ENCODE measurements around the gene STEAP1B.
"Not testable (repeated sequence)": the region's sequence is repeated elsewhere in the genome, so short reads cannot be mapped to it uniquely, and the experiment has no call there.

STEAP1B gene

DNA sequence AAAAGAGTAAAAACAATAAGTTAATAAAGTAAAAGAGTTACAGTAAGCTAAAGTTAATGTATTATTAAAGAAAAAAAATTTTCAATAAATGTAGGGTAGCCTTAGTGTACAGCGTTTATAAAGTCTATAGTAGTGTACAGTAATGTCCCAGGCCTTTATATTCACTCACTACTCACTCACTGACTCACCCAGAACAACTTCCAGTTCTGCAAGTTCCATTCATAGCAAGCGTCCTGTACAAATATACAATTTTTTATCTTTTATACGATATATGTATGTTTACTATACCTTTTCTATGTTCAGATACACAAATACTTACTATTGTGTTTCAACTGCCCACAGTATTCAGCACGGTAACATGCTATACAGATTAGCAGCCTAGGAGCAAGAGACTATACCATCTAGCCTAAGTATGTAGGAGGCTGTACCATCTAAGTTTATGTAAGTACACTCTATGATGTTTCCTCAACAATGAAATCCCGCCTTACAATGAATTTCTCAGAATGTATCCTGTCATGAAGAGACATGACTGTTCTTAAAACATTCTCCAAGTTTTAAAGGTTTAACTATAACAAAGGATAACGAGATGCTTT, 3.6 kb downstream of the STEAP1B start:
- not testable (repeated sequence) for DNase-seq

GRCh38 chr7:22493160-22493925, 6.6 kb downstream of the STEAP1B start:
- not testable (repeated sequence) for DNase-seq

DNA sequence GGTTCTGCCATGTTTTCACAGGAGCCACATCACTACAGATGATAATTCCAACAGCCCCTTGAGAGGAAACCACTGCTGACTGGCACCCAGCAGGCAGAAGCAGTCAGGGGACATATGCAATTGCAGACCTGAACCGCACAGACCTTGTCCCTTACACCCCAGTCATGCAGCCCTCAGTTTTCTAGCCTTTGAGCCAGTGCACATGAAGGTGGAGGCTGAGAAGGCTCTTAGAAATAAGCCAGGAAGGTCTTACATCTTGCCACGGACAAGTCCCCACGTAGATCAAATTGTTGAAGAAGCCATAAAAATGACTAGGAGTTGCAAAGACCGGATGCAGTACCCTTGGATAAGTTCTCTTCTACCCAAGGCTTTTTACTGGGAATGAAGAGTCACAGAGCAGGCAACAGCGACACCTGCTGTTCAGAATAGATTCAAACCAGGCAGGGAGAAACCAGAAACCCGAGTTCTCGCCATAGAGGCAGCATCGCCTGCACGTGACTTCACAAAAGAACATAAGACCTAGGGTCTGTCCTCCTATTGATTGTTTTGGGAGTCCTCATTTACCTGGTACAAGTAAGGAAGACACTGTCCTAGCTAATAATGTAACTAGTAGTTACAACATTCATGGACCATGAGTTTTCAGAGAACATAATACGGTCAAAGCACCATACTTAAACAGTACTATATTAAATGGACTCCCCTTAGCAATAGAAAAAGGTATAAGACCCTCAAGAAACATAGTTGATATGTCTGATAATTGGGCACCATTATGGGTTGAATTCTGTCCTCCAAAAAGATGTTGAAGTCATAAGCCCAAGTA, 11.1 kb downstream of the STEAP1B start:
- peak; percentile 51 for DNase-seq

GRCh38 chr7:22487978-22488642, 11.9 kb downstream of the STEAP1B start:
- DNase-seq = no peak

DNA sequence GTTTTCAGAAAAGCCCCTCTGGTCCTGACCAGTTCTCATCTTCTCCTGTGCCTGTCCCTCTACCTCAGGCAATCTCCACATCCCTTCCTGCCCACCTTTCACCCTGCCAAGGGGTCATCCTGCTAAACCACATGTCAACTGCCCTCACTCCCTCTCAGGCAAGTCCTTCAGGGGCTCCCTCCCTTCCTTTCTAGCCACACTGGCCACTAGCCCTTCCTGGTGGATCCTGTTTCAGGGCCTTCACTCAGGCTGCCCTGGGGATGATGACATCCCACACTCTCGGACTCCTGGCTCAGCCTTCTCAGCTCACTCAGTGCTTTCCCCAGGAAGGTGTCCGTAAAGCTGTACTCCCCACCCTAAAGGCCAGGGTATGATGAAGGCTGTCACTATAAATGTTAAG, 13.4 kb downstream of the STEAP1B start:
- no peak for DNase-seq

GRCh38 chr7:22485189-22485588, 14.8 kb downstream of the STEAP1B start:
- DNase-seq = no peak

- no peak for DNase-seq
Observed at GRCh38 chr7:22482503-22482902, 17.5 kb downstream of the STEAP1B start.

DNA sequence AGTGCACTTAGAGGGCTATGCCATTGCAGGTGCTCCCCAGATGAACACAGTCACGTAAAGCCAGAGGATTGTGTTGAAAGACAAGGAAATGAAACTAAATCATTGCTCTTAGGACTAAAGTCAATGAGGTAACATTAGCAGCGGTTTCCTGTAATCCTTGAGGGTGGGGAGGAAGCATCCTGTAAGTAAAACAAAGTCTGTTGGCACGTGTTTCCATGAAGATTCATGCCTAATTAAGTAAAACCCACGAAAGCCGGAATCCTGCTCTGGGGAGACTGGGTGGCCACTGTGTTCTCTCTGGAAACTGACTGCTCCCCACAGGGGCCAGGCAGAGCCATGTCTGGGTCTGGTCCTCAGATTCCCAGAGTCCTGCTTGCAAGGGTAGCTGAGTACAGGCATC, 18.3 kb downstream of the STEAP1B start:
- no peak for DNase-seq

GRCh38 chr7:22480523-22481075, 19.4 kb downstream of the STEAP1B start:
- no peak for DNase-seq

GRCh38 chr7:22477876-22478450, 22.0 kb downstream of the STEAP1B start:
- DNase-seq = no peak

DNA sequence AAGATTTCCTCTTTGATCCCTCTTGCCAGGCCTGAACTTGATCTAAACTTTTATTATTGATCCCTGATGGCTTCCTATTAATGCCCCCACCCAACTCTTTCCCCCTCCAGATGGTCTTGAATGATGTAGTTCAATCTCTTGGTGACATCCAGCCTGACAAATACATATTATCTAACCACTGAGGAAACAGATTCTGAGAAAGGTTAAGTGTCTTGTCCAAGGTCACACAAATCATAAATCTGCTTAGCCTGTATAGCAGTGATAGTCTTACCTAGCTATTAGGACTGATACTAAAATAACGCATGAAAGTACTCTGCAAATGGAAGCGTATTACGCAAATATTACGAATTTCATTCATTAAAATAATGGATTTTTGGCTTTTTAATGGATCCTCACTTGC, 22.7 kb downstream of the STEAP1B start:
- DNase-seq = no peak

- DNase-seq = no peak
Observed at GRCh38 chr7:22476824-22477223, 23.2 kb downstream of the STEAP1B start.

- no peak for DNase-seq
Observed at GRCh38 chr7:22474645-22475044, 25.3 kb downstream of the STEAP1B start.

DNA sequence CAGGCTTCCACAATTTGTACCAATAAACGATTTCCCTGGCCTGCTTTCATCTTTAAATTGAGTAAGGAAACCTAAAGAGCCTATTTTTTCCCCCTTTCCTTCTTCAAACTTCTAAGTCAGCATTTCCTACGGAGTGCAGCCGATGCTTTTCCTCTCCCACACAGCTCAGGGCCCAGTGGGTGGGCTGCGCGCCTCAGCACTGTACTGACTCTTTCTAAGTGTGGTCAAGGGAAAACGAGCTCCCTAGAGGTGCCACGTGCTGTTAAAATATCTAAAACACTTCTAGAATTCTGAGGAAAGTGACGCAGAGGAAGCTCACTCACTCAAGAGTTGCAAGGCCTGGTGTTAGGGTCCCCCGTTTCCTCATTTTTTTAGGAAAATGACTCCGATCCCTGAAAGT, 29.0 kb downstream of the STEAP1B start:
- no peak for DNase-seq

GRCh38 chr7:22469371-22470143, 30.4 kb downstream of the STEAP1B start:
- DNase-seq = no peak

- DNase-seq = no peak
Observed at GRCh38 chr7:22468609-22469008, 31.4 kb downstream of the STEAP1B start.

- no peak for DNase-seq
Observed at GRCh38 chr7:22464299-22464698, 35.7 kb downstream of the STEAP1B start.

DNA sequence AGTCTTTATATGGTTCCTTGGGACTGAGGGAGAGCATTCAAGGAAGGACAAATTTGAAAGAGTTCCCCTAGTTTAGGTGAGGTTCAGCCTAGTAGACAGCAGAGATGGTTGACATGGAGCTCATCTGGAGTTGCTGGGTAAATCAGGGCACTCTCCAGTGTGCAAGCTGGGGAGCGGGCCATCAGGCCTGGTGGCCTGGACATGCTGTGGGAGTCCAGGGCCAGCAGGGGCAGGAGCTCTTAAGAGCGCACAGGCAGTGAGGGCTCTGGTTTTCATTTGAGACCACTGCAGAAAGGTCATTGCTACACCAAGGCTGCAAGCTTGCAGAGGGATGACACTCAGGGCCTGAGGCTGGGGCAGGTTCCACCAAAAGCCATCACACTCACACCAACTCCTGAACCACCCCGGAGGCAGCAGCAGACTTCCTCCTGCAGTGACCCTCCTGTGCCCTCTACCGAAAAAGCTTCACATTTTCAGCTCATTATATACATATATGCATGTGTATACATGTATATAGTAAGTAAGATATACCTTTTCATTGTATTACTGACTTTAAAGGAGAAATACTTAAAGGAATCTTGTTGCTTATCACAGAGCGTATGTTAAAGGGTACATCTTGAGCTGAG, 39.5 kb downstream of the STEAP1B start:
- no peak for DNase-seq

DNA sequence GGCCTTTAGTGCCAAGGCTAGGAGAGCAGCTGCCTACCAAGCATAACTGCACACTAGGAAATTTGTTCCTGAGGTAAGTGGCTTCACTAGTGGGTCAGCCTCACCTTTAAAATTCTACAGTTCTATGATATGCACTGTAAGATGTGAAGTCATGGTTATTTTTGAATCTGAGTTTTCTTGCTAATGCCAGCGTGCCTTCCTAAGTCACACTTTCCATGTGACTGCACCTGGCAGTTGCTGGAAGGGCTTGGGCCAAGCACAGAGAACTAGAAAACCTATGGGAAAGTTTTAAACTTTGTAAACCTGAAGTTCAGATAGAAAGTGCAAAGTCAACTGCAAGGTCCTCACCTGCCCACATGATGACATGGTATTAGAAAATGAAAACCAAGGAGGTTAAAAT, 42.5 kb downstream of the STEAP1B start:
- no peak for DNase-seq

GRCh38 chr7:22454446-22454845, 45.5 kb downstream of the STEAP1B start:
- DNase-seq = no peak

DNA sequence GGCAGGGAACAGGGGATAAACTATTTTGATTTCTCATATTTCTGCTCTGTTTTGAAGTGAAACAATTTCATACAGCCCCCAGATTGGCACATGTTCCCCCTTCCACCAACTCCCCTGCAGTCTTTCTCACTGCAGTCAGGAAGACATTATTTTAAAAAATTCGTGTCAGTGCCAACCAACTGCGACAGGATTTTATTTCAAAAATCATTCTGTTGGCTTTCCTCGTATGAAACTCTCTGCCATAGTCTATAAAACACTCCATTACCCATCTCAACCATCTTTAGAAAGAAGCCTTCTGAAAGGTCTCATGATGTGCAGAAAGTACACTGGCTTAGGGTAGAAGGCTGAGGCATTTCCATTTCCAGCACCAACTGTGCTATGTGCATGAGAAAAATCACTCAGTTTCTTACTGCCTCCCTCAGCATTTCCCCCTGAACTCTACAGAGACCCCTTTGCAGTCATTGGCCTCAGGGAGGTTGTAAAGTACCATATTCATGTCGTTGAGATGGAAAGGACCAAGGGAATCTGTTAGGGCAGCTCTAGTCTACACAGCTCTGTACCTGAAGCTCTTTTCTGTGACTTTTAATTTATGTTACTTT, 46.9 kb downstream of the STEAP1B start:
- DNase-seq = no peak
